K562 (cell line): ENCODE data around the gene C17orf50.

ENCODE experiments used
- CCAR2 ChIP-seq: fragments of 200-400 bp; formaldehyde crosslinking; IDR thresholded peaks from 2 replicates; pipeline ENCODE4 v1.6.1; 2017; ENCODE audit warnings: mild to moderate bottlenecking, low read depth, low read length
- CHD1 ChIP-seq: fragments of 200-600 bp; sonication (generic); IDR thresholded peaks from one replicate; pipeline ENCODE4 v1.6.1; 2012; ENCODE audit warnings: mild to moderate bottlenecking, moderate library complexity, low read length, inconsistent platforms
- JUND ChIP-seq, 2 experiments: IDR thresholded peaks; 2 replicates in 1 of 2; 3 replicates in 1 of 2; pipeline ENCODE4 v1.6.1; 2011; ENCODE audit warnings: borderline replicate concordance in 2 of 2, low read depth in 2 of 2, low read length in 2 of 2, improper control_type of control experiment in 1 of 2, missing biosample characterization in 1 of 2, missing genetic modification characterization in 1 of 2, missing genetic modification reagents in 1 of 2
- NCOA2 ChIP-seq, 2 experiments: fragments of 450-650 bp; IDR thresholded peaks; 2 replicates each; pipeline ENCODE4 v1.6.1; 2018; ENCODE audit warnings: mild to moderate bottlenecking in 2 of 2, moderate library complexity in 1 of 2; ENCODE audit not compliant: partially characterized antibody in 2 of 2
- NFIC ChIP-seq: fragments of 450-650 bp; IDR thresholded peaks from 2 replicates; pipeline ENCODE4 v1.6.1; 2017; ENCODE audit warnings: mild to moderate bottlenecking, inconsistent platforms
- PHF8 ChIP-seq: fragments of 200-600 bp; sonication (generic); IDR thresholded peaks from 2 replicates; pipeline ENCODE4 v1.6.1; 2012; ENCODE audit warnings: mixed run types, mild to moderate bottlenecking, inconsistent platforms, low read length, moderate library complexity, borderline replicate concordance
- PTTG1 ChIP-seq: fragments of 450-650 bp; IDR thresholded peaks from 2 replicates; pipeline ENCODE4 v1.6.1; 2016; ENCODE audit warnings: low read depth, mild to moderate bottlenecking, missing genetic modification characterization, missing compliant biosample characterization
- SMAD3 ChIP-seq: fragments of 450-650 bp; formaldehyde crosslinking; conservative IDR thresholded peaks from 2 replicates; pipeline ENCODE4 v1.4.0; 2020; ENCODE audit warnings: mild to moderate bottlenecking
- ZNF12 ChIP-seq: sonication (generic); formaldehyde crosslinking; IDR thresholded peaks from 2 replicates; pipeline ENCODE4 v1.4.0; 2020; ENCODE audit warnings: mild to moderate bottlenecking, missing genetic modification reagents
- TF ChIP-seq, protein P1 (sequence below), 3 experiments: IDR thresholded peaks in 2 of 3; conservative IDR thresholded peaks in 1 of 3; 2 replicates each; pipeline ENCODE4 v1.5.1; 2011 to 2012; ENCODE audit warnings: low read length in 3 of 3, mild to moderate bottlenecking in 3 of 3, control low read depth in 2 of 3, improper control_type of control experiment in 1 of 3, inconsistent platforms in 1 of 3, low read depth in 1 of 3, mixed read lengths in 1 of 3, moderate library complexity in 1 of 3; ENCODE audit not compliant: insufficient read depth in 2 of 3
- TF ChIP-seq, protein P2 (sequence below): sonication (generic); formaldehyde crosslinking; IDR thresholded peaks from 2 replicates; pipeline ENCODE4 v1.5.0; 2020; ENCODE audit warnings: missing genetic modification reagents
- TF ChIP-seq, protein P3 (sequence below): sonication (generic); formaldehyde crosslinking; IDR thresholded peaks from 2 replicates; pipeline ENCODE4 v1.8.0; 2022; ENCODE audit warnings: missing genetic modification reagents, mild to moderate bottlenecking, borderline replicate concordance

DNA sequence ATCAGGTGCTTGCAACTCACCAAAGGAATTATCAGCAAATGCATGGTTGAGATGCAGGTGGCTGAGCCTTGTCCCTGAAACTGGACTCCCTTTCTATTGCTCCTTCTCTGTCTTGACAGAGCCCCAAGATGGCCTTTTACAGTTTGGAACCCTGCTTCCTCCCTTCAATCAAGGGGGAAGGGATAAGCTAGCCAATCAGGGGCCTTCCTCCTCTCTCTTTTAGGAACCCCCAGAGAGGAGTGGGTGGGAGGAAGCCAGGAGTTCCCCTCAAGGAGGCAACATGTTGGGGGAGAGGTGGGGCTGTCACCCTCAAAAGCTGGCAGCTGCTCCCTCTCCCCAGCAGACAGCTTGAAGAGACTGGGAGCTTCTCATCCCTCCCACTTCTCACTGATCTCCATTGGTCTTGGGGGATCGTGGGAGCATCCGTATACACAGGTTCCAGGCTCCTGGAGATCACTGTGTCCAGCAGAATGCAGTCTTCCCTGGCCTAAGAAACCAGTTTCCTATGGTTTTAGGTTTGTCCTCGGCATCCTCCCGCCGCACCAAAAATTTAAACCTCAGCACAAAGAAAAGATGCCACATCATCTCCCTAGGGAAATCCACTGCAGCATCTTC is 22.1 kb upstream of the C17orf50 start:
- TF ChIP-seq, protein P1, sequence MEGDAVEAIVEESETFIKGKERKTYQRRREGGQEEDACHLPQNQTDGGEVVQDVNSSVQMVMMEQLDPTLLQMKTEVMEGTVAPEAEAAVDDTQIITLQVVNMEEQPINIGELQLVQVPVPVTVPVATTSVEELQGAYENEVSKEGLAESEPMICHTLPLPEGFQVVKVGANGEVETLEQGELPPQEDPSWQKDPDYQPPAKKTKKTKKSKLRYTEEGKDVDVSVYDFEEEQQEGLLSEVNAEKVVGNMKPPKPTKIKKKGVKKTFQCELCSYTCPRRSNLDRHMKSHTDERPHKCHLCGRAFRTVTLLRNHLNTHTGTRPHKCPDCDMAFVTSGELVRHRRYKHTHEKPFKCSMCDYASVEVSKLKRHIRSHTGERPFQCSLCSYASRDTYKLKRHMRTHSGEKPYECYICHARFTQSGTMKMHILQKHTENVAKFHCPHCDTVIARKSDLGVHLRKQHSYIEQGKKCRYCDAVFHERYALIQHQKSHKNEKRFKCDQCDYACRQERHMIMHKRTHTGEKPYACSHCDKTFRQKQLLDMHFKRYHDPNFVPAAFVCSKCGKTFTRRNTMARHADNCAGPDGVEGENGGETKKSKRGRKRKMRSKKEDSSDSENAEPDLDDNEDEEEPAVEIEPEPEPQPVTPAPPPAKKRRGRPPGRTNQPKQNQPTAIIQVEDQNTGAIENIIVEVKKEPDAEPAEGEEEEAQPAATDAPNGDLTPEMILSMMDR (IDR thresholded peaks at IDR 0.05 in 2 of 3, conservative IDR thresholded peaks at IDR 0.05 in 1 of 3; ENCODE audit: insufficient read depth in 2 of 3, low read depth in 1 of 3, low read length in 3 of 3), result no peak
- TF ChIP-seq CCAR2, result no peak
- TF ChIP-seq, protein P2, sequence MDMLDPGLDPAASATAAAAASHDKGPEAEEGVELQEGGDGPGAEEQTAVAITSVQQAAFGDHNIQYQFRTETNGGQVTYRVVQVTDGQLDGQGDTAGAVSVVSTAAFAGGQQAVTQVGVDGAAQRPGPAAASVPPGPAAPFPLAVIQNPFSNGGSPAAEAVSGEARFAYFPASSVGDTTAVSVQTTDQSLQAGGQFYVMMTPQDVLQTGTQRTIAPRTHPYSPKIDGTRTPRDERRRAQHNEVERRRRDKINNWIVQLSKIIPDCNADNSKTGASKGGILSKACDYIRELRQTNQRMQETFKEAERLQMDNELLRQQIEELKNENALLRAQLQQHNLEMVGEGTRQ, result no peak
- no peak for TF ChIP-seq PHF8
- TF ChIP-seq JUND (IDR thresholded peaks at IDR 0.05; ENCODE audit: borderline replicate concordance, low read depth, low read length), result no peak
- TF ChIP-seq JUND (tag; IDR thresholded peaks at IDR 0.05; ENCODE audit: borderline replicate concordance, low read depth, low read length), result no peak
- TF ChIP-seq NFIC, result no peak
- TF ChIP-seq SMAD3 (CRISPR knock-in tag), result no peak
- no peak for TF ChIP-seq PTTG1 (tag)
- TF ChIP-seq CHD1, result no peak
- no peak for TF ChIP-seq NCOA2 (IDR thresholded peaks at IDR 0.05; ENCODE audit: partially characterized antibody in 2 of 2)
- TF ChIP-seq, protein P3, sequence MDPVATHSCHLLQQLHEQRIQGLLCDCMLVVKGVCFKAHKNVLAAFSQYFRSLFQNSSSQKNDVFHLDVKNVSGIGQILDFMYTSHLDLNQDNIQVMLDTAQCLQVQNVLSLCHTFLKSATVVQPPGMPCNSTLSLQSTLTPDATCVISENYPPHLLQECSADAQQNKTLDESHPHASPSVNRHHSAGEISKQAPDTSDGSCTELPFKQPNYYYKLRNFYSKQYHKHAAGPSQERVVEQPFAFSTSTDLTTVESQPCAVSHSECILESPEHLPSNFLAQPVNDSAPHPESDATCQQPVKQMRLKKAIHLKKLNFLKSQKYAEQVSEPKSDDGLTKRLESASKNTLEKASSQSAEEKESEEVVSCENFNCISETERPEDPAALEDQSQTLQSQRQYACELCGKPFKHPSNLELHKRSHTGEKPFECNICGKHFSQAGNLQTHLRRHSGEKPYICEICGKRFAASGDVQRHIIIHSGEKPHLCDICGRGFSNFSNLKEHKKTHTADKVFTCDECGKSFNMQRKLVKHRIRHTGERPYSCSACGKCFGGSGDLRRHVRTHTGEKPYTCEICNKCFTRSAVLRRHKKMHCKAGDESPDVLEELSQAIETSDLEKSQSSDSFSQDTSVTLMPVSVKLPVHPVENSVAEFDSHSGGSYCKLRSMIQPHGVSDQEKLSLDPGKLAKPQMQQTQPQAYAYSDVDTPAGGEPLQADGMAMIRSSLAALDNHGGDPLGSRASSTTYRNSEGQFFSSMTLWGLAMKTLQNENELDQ (CRISPR knock-in tag), result no peak
- TF ChIP-seq ZNF12 (CRISPR knock-in tag), result no peak
